DND-41 (cell line): ENCODE data around the gene RHD.
"Not testable (repeated sequence)": the region's sequence is repeated elsewhere in the genome, so short reads cannot be mapped to it uniquely, and the experiment has no call there.

Experiments
- ATAC-seq: fragments of 200-7000 bp; cut with Tn5 transposase; 3 replicates; pipeline ENCODE4 v1.9.1; 2021; ENCODE audit warnings: low read depth; ENCODE audit not compliant: insufficient read depth
- DNase-seq: peaks from one replicate; pipeline ENCODE4 v3.0.0-alpha.2; 2020
- H2AFZ ChIP-seq: 2 replicates; pipeline ENCODE4 v1.6.0; 2012; ENCODE audit warnings: low read depth, low read length
- H3K27ac ChIP-seq: 2 replicates; pipeline ENCODE4 v1.5.1; 2012; ENCODE audit warnings: low read length, inconsistent platforms
- H3K27me3 ChIP-seq: fragments of 200-600 bp; sonication (generic); 2 replicates; pipeline ENCODE4 v1.6.0; 2012; ENCODE audit warnings: low read length, mild to moderate bottlenecking, inconsistent platforms; ENCODE audit not compliant: insufficient read depth, poor library complexity
- H3K36me3 ChIP-seq: 2 replicates; pipeline ENCODE4 v1.5.1; 2012; ENCODE audit warnings: low read length, inconsistent platforms; ENCODE audit not compliant: insufficient read depth
- H3K4me1 ChIP-seq: 2 replicates; pipeline ENCODE4 v1.5.1; 2012; ENCODE audit warnings: mild to moderate bottlenecking, low read length; ENCODE audit not compliant: insufficient read depth
- H3K4me2 ChIP-seq: 2 replicates; pipeline ENCODE4 v1.6.0; 2012; ENCODE audit warnings: mild to moderate bottlenecking, moderate library complexity, low read length, inconsistent platforms; ENCODE audit not compliant: insufficient read depth
- H3K4me3 ChIP-seq, 2 experiments: fragments of 200-600 bp in 1 of 2; shearing (Covaris generic) in 1 of 2; 2 replicates each; pipeline ENCODE4 v1.5.1; 2012 to 2016; ENCODE audit warnings: inconsistent platforms in 2 of 2, low read length in 2 of 2, mild to moderate bottlenecking in 2 of 2, low read depth in 1 of 2, moderate library complexity in 1 of 2
- H3K79me2 ChIP-seq: 2 replicates; pipeline ENCODE4 v1.6.0; 2012; ENCODE audit warnings: low read length, inconsistent platforms; ENCODE audit not compliant: insufficient read depth
- H3K9ac ChIP-seq: 2 replicates; pipeline ENCODE4 v1.6.0; 2012; ENCODE audit warnings: low read depth, mild to moderate bottlenecking, inconsistent platforms, low read length, moderate library complexity
- H3K9me3 ChIP-seq: 2 replicates; pipeline ENCODE4 v1.5.1; 2012; ENCODE audit warnings: low read length, moderate library complexity, mild to moderate bottlenecking, inconsistent platforms; ENCODE audit not compliant: insufficient read depth, severe bottlenecking
- H4K20me1 ChIP-seq: 2 replicates; pipeline ENCODE4 v1.6.0; 2012; ENCODE audit warnings: low read length; ENCODE audit not compliant: insufficient read depth
- CTCF ChIP-seq: IDR thresholded peaks from 2 replicates; pipeline ENCODE4 v1.5.1; 2012; ENCODE audit warnings: borderline replicate concordance, low read length, moderate library complexity, mild to moderate bottlenecking; ENCODE audit not compliant: poor library complexity, severe bottlenecking; ENCODE audit errors: extremely low read depth
- EZH2 ChIP-seq: IDR thresholded peaks from 3 replicates; pipeline ENCODE4 v1.6.1; 2012; ENCODE audit warnings: borderline replicate concordance, low read depth, mild to moderate bottlenecking, moderate library complexity, low read length, inconsistent platforms; ENCODE audit not compliant: severe bottlenecking

RHD gene

GRCh38 chr1:25272238-25272637, at the start of gene RHD:
RHD (plus strand) TSS chr1:25272509; CDS start chr1:25272548, 39 bp downstream.
- not testable (repeated sequence) for ATAC-seq, H3K36me3 ChIP-seq, DNase-seq, H3K27ac ChIP-seq, H3K4me2 ChIP-seq, H3K27me3 ChIP-seq, H4K20me1 ChIP-seq, H3K9me3 ChIP-seq, H3K4me1 ChIP-seq, H3K4me3 ChIP-seq, H3K9ac ChIP-seq, H3K79me2 ChIP-seq, H2AFZ ChIP-seq

- no peak for TF ChIP-seq CTCF
- no peak for TF ChIP-seq EZH2
- Histone ChIP-seq H3K4me2 (no peak overlapping the region), H3K4me1 (no peaks in the 10 kb centered on the region), H2AFZ (no peak overlapping the region), H3K27me3 (no peaks in the 10 kb centered on the region), H3K36me3 (peaks cover 58% of the 10 kb centered on the region), H3K9me3 (no peaks in the 10 kb centered on the region), H3K9ac (no peak overlapping the region), H3K27ac (no peak overlapping the region), H3K4me3 (no peak overlapping the region), H3K79me2 (no peaks in the 10 kb centered on the region), H4K20me1 (no peaks in the 10 kb centered on the region)
- DNase-seq (no peak), ATAC-seq (no peak)
Measured at GRCh38 chr1:25222606-25223005, 49.7 kb upstream of the RHD start.

GRCh38 chr1:25223471-25223870, 48.8 kb upstream of the RHD start:
- H3K4me1 ChIP-seq, result no peaks in the 10 kb centered on the region
- no peak overlapping the region for H3K4me2 ChIP-seq
- no peaks in the 10 kb centered on the region for H3K27me3 ChIP-seq
- H3K4me3 ChIP-seq, result no peak overlapping the region
- no peaks in the 10 kb centered on the region for H3K79me2 ChIP-seq
- no peak overlapping the region for H2AFZ ChIP-seq
- H4K20me1 ChIP-seq, result no peaks in the 10 kb centered on the region
- peaks cover 66% of the 10 kb centered on the region for H3K36me3 ChIP-seq
- no peak for DNase-seq
- no peak for ATAC-seq
- H3K27ac ChIP-seq, result no peak overlapping the region
- no peak overlapping the region for H3K9ac ChIP-seq
- no peaks in the 10 kb centered on the region for H3K9me3 ChIP-seq
- TF ChIP-seq CTCF (no peak), EZH2 (no peak)

- Histone ChIP-seq H3K4me2 (peak within 1 kb of the TSS; percentile 81), H3K9ac (peak within 1 kb of the TSS; percentile 80), H3K79me2 (peaks cover 49% of the 10 kb centered on the region), H4K20me1 (no peaks in the 10 kb centered on the region; the same call in 1 of the 2 replicates), H3K9me3 (no peaks in the 10 kb centered on the region), H3K27ac (peak within 1 kb of the TSS; percentile 92), H3K27me3 (no peaks in the 10 kb centered on the region), H3K4me1 (peaks cover 29% of the 10 kb centered on the region), H3K4me3 (peak within 1 kb of the TSS; percentile 70 to 92), H3K36me3 (peaks cover 40% of the 10 kb centered on the region), H2AFZ (peak within 1 kb of the TSS; percentile 85)
- DNase-seq (peak; percentile 95), ATAC-seq (peak; percentile 94)
- TF ChIP-seq CTCF (no peak), EZH2 (no peak)
Measured at GRCh38 chr1:25232027-25232865, 40.1 kb upstream of the RHD start, which contains the start of gene SYF2. SYF2 (minus strand) TSS chr1:25232502; CDS start chr1:25232467, 35 bp downstream.
